Psoas muscle (tissue), 8 donors: Measurements from ENCODE around the gene NET1. TPM values are rescaled to one million over a fixed set of nuclear protein-coding genes. Genes with fewer than 3 reads are reported as not detected.
"Not testable (repeated sequence)": the region's sequence is repeated elsewhere in the genome, so short reads cannot be mapped to it uniquely, and the experiment has no call there.

ENCODE experiments used
- ATAC-seq, 4 donors: fragments of 200-7000 bp; cut with Tn5 transposase; one replicate each; pipeline ENCODE4 v1.9.1; 2020; ENCODE audit warnings: moderate library complexity in 3 of 4, mild to moderate bottlenecking in 2 of 4
- DNase-seq, 2 donors: peaks; one replicate each; pipeline ENCODE4 v3.0.0-alpha.2; 2020
- H3K27ac ChIP-seq: fragments of 200-600 bp; one replicate; pipeline ENCODE4 v1.8.0; 2022
- H3K27me3 ChIP-seq, 3 donors: fragments of 200-600 bp in 1 of 3; one replicate each; pipeline versions ENCODE4 v1.6.1 to v1.8.0; 2013 to 2022; ENCODE audit warnings: low read length in 2 of 3, mild to moderate bottlenecking in 2 of 3, moderate library complexity in 1 of 3; ENCODE audit not compliant: insufficient read depth in 3 of 3
- H3K36me3 ChIP-seq, 2 donors: fragments of 200-600 bp in 1 of 2; one replicate each; pipeline versions ENCODE4 v1.6.1 to v1.8.0; 2013 to 2022; ENCODE audit warnings: low read depth in 1 of 2, mild to moderate bottlenecking in 1 of 2, moderate library complexity in 1 of 2; ENCODE audit not compliant: insufficient read depth in 1 of 2
- H3K4me1 ChIP-seq: fragments of 200-600 bp; one replicate; pipeline ENCODE4 v1.8.0; 2022
- H3K4me3 ChIP-seq: fragments of 200-600 bp; one replicate; pipeline ENCODE4 v1.8.0; 2022; ENCODE audit warnings: mild to moderate bottlenecking
- H3K9me3 ChIP-seq: fragments of 200-600 bp; one replicate; pipeline ENCODE4 v1.8.0; 2022
- CTCF ChIP-seq: fragments of 200-600 bp; IDR thresholded peaks from one replicate; pipeline ENCODE4 v1.8.0; 2022; ENCODE audit warnings: antibody characterized with exemption
- WGBS, 3 donors: extraction: QIAGEN DNeasy Blood & Tissue Kit; methylation state at CpG; one replicate each; pipeline versions ENCODE4 v1.1.6 to v1.1.7; 2013; 5-methylcytosine and 5-hydroxymethylcytosine counted together
- intact Hi-C, 2 donors: fragments of 100-400 bp; cut with DNase I; formaldehyde crosslinking; loops; one replicate each; pipeline versions ENCODE4 v1.11.0 to v1.14.2; 2022
- polyA plus RNA-seq, 3 donors: library from polyadenylated mRNA; stranded (reverse); fragments of 200-250 nt; gene quantifications; one replicate each; pipeline ENCODE4 v1.2.3, GENCODE V29; 2013
- total RNA-seq, 4 donors: library from RNA; stranded (reverse); fragmentation: NEBNext Ultra II Directional in 2 of 4; extraction: Animal tissue kit (Norgen Biotek cat#: 25700) in 2 of 4; gene quantifications; one replicate each; pipeline versions ENCODE4 v1.2.1 to v1.2.4, GENCODE V29; 2021 to 2023
- donor health status: healthy with polysubstance abuse.
- donor health status: DM: no; HTN: no; CAD: no; lungs with moderate emphysema.
- donor health status: Bipolar disorder and iron deficiency.
- donor health status: healthy.
- donor health status: DM: yes; HTN: yes; CAD: no.
- donor health status: DM: no; HTN: no; CAD: no.
- donor health status: DM: no; HTN: no; CAD: no.
- donor health status: DM: yes; HTN: yes; CAD: no.

NET1 gene
- total and polyA plus RNA-seq, 7 donors = 14.3 to 44.0 (median 35.6) TPM

GRCh38 chr10:5373891-5374611, 38.3 kb upstream of the NET1 start:
- Histone ChIP-seq H3K4me1 (no peaks in the 10 kb centered on the region), H3K9me3 (no peaks in the 10 kb centered on the region), H3K36me3 (no peaks in the 10 kb centered on the region), H3K27me3 (no peaks in the 10 kb centered on the region), H3K27ac (no peak overlapping the region), H3K4me3 (no peak overlapping the region)
- 87 to 89% (median 89%) methylated on average over 15 to 19 of the region's 22 CpGs for WGBS, 3 donors
- no peak for DNase-seq
- no peak for TF ChIP-seq CTCF
- intact Hi-C loops = no loop called here
- no peak for ATAC-seq

GRCh38 chr10:5376450-5376849, 35.9 kb upstream of the NET1 start:
- Histone ChIP-seq H3K4me3 (no peak overlapping the region), H3K4me1 (no peaks in the 10 kb centered on the region), H3K27me3 (no peaks in the 10 kb centered on the region), H3K36me3 (no peaks in the 10 kb centered on the region), H3K27ac (no peak overlapping the region), H3K9me3 (no peaks in the 10 kb centered on the region)
- ATAC-seq (no peak), DNase-seq (no peak)
- 21 to 32% (median 30%) methylated on average over 4 of the region's 4 CpGs for WGBS, 3 donors
- TF ChIP-seq CTCF = no peak
- intact Hi-C loops = no loop called here

GRCh38 chr10:5379202-5379601, 33.2 kb upstream of the NET1 start:
- H3K27me3 ChIP-seq, H3K4me1 ChIP-seq, DNase-seq, H3K27ac ChIP-seq, H3K4me3 ChIP-seq, H3K9me3 ChIP-seq, ATAC-seq, intact Hi-C loops, H3K36me3 ChIP-seq: not testable (repeated sequence)
- WGBS, 3 donors = 97 to 98% (median 97%) methylated on average over 5 of the region's 5 CpGs

GRCh38 chr10:5380395-5380794, 32.0 kb upstream of the NET1 start:
- not testable (repeated sequence) for H3K36me3 ChIP-seq, H3K27me3 ChIP-seq, H3K9me3 ChIP-seq, H3K27ac ChIP-seq, DNase-seq, H3K4me1 ChIP-seq, ATAC-seq, H3K4me3 ChIP-seq
- 90 to 95% (median 92%) methylated on average over 12 of the region's 12 CpGs for WGBS, 3 donors
- intact Hi-C loops = loop anchor here (5.0 kb wide), 1 partner anchor 52 kb away; no protein-coding TSS in a partner anchor

GRCh38 chr10:5381187-5381586, 31.2 kb upstream of the NET1 start:
- Histone ChIP-seq H3K36me3 (no peaks in the 10 kb centered on the region), H3K27me3 (no peaks in the 10 kb centered on the region), H3K9me3 (no peaks in the 10 kb centered on the region), H3K4me1 (no peaks in the 10 kb centered on the region), H3K27ac (no peak overlapping the region), H3K4me3 (no peak overlapping the region)
- no peak for TF ChIP-seq CTCF
- intact Hi-C loops = loop anchor here (5.0 kb wide), 1 partner anchor 51 kb away; no protein-coding TSS in a partner anchor
- 93 to 100% (median 97%) methylated on average over 2 of the region's 2 CpGs for WGBS, 3 donors
- ATAC-seq (no peak), DNase-seq (no peak)
